Kidney epithelial cell (primary cell): ENCODE results near the gene COL18A1. TPM values are rescaled to one million over a fixed set of nuclear protein-coding genes. Genes with fewer than 3 reads are reported as not detected.

ENCODE experiments used
- DNase-seq: peaks from one replicate; pipeline ENCODE4 v3.0.0-alpha.2; 2010; ENCODE audit warnings: low read depth
- H3K27me3 ChIP-seq: 2 replicates; pipeline ENCODE4 v1.6.0; 2011; ENCODE audit warnings: low read length; ENCODE audit not compliant: control insufficient read depth, insufficient read depth
- H3K36me3 ChIP-seq: 2 replicates; pipeline ENCODE4 v1.5.1; 2011; ENCODE audit warnings: low read length; ENCODE audit not compliant: control insufficient read depth, insufficient read depth
- H3K4me3 ChIP-seq: 2 replicates; pipeline ENCODE4 v1.5.1; 2011; ENCODE audit warnings: low read depth, mild to moderate bottlenecking, control low read depth, low read length
- total RNA-seq: library from RNA; depleted of rRNA; stranded (reverse); fragments of >200 nt; gene quantifications from 2 replicates; pipeline ENCODE4 v1.2.3, GENCODE V29; 2015
- TF ChIP-seq, protein P1 (sequence below): IDR thresholded peaks from 2 replicates; pipeline ENCODE4 v1.5.1; 2011; ENCODE audit warnings: mild to moderate bottlenecking, moderate library complexity, low read length, control low read depth, inconsistent platforms; ENCODE audit not compliant: insufficient read depth, poor library complexity, severe bottlenecking

Gene COL18A1
- total RNA-seq, 1 donor from 2014 or later: 808 TPM

GRCh38 chr21:45478816-45479669 lies 74.1 kb downstream of the COL18A1 start:
- DNase-seq: no peak
- Histone ChIP-seq H3K36me3 (peaks cover 7% of the 10 kb centered on the region), H3K4me3 (no peak overlapping the region), H3K27me3 (no peaks in the 10 kb centered on the region)
- TF ChIP-seq, protein P1, sequence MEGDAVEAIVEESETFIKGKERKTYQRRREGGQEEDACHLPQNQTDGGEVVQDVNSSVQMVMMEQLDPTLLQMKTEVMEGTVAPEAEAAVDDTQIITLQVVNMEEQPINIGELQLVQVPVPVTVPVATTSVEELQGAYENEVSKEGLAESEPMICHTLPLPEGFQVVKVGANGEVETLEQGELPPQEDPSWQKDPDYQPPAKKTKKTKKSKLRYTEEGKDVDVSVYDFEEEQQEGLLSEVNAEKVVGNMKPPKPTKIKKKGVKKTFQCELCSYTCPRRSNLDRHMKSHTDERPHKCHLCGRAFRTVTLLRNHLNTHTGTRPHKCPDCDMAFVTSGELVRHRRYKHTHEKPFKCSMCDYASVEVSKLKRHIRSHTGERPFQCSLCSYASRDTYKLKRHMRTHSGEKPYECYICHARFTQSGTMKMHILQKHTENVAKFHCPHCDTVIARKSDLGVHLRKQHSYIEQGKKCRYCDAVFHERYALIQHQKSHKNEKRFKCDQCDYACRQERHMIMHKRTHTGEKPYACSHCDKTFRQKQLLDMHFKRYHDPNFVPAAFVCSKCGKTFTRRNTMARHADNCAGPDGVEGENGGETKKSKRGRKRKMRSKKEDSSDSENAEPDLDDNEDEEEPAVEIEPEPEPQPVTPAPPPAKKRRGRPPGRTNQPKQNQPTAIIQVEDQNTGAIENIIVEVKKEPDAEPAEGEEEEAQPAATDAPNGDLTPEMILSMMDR: no peak

GRCh38 chr21:45479691-45480675 lies 75.0 kb downstream of the COL18A1 start:
- Histone ChIP-seq H3K27me3 (no peaks in the 10 kb centered on the region), H3K4me3 (no peak overlapping the region), H3K36me3 (peaks cover 6% of the 10 kb centered on the region)
- TF ChIP-seq, protein P1: no peak
- no peak for DNase-seq

DNA sequence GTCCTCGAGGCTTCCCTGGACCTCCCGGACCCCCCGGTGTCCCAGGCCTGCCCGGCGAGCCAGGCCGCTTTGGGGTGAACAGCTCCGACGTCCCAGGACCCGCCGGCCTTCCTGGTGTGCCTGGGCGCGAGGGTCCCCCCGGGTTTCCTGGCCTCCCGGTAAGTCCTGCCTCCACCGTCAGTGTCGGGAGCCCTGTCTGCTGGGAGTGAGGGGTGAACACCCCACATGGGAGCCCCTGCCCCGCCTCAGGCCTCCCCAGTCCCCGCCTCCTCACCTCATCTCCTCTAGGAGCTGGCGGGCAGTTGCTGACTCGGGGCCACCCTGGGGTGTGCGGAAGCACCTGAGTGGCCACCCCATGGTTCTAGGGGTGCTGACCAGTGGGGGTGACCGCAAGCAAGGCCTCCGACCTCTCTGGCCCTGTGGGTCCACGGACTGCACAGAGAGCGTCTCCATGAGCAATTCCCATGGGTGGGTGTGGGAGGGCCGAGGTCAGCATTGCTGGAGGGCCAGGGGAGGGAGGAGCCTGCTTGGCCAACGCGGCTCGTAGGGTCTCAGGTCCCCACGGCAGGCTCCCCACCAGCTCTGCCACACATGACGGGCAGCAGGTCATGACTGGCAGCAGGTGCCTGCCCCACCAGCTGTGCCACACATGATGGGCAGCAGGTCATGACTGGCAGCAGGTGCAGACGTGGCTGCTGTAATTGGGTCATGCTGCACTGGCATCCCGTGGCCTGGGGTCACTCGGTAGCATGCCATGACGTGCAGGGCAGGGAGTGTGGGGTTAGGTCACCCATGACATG lies 75.9 kb downstream of the COL18A1 start:
- DNase-seq: no peak
- no peaks in the 10 kb centered on the region for H3K27me3 ChIP-seq
- TF ChIP-seq, protein P1: no peak
- peaks cover 6% of the 10 kb centered on the region for H3K36me3 ChIP-seq
- no peak overlapping the region for H3K4me3 ChIP-seq

GRCh38 chr21:45481566-45481965 lies 76.6 kb downstream of the COL18A1 start:
- no peak for DNase-seq
- peaks cover 5% of the 10 kb centered on the region for H3K36me3 ChIP-seq

More at GRCh38 chr21:45481566-45481965, 76.6 kb downstream of the COL18A1 start:
- TF ChIP-seq, protein P1: no peak
- no peak overlapping the region for H3K4me3 ChIP-seq
- H3K27me3 ChIP-seq: no peaks in the 10 kb centered on the region
